SJSA1 (cell line): Measurements from ENCODE around the gene DSN1. TPM values are rescaled to one million over a fixed set of nuclear protein-coding genes. Genes with fewer than 3 reads are reported as not detected.

Experiments
- DNase-seq, 2 experiments: peaks; one replicate each; pipeline ENCODE4 v3.0.0-alpha.2; 2015 to 2020; ENCODE audit warnings: low spot score in 2 of 2, low read depth in 1 of 2
- H3K27ac ChIP-seq: fragments of 250-450 bp; sonication (Bioruptor Pico); 2 replicates; pipeline ENCODE4 v1.5.1; 2020; ENCODE audit warnings: mild to moderate bottlenecking, moderate library complexity
- H3K27me3 ChIP-seq: fragments of 250-450 bp; sonication (Bioruptor Pico); replicated peaks from 2 replicates; pipeline ENCODE4 v1.5.1; 2020; ENCODE audit warnings: mild to moderate bottlenecking, moderate library complexity
- H3K36me3 ChIP-seq: fragments of 250-450 bp; sonication (Bioruptor Pico); 2 replicates; pipeline ENCODE4 v1.5.1; 2020; ENCODE audit warnings: mild to moderate bottlenecking
- H3K4me1 ChIP-seq: fragments of 250-450 bp; sonication (Bioruptor Pico); replicated peaks from 2 replicates; pipeline ENCODE4 v1.6.1; 2021; ENCODE audit warnings: mild to moderate bottlenecking
- H3K4me3 ChIP-seq: fragments of 250-450 bp; sonication (Bioruptor Pico); 2 replicates; pipeline ENCODE4 v1.5.1; 2020; ENCODE audit warnings: mild to moderate bottlenecking
- H3K9me3 ChIP-seq: fragments of 250-450 bp; sonication (Bioruptor Pico); replicated peaks from 2 replicates; pipeline ENCODE4 v1.5.1; 2020; ENCODE audit warnings: mild to moderate bottlenecking
- total RNA-seq: library from RNA; depleted of rRNA; stranded (reverse); fragments of >200 nt; shearing (Covaris generic); gene quantifications from 2 replicates; pipeline ENCODE4 v1.2.3, GENCODE V29; 2014; rRNA removed

Gene DSN1
- total RNA-seq, 1 experiment from 2014 or later, result 34.1 TPM

DNA sequence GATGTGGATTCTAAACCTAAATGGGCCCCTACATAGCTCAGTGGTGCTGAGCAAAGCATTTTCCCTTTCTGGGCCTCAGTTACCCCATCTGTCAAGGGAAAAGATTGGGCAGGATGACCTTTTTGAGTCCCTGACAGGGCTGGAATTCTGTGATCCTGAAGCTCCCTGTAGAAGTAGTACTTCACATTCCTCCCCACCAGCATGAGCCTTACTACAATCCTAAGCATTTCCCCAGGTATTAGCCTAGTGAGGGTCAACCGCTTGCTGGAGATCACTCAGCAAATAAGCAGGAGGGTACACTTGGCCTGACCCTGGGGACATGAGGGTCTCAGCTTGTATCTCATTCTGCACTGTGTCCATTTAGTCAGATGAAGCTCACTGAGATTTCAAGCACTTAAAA lies 41.1 kb downstream of the DSN1 start:
- H3K36me3 ChIP-seq, result no peaks in the 10 kb centered on the region
- no peak for DNase-seq
- no peaks in the 10 kb centered on the region for H3K4me1 ChIP-seq
- no peak overlapping the region for H3K27ac ChIP-seq
- H3K9me3 ChIP-seq, result no peaks in the 10 kb centered on the region; the same call in 1 of the 2 replicates
- H3K27me3 ChIP-seq, result no peaks in the 10 kb centered on the region
- no peak overlapping the region for H3K4me3 ChIP-seq

- no peaks in the 10 kb centered on the region for H3K9me3 ChIP-seq
- no peak overlapping the region for H3K27ac ChIP-seq
- H3K4me3 ChIP-seq, result no peak overlapping the region
- no peak for DNase-seq
- H3K36me3 ChIP-seq, result no peaks in the 10 kb centered on the region
- H3K27me3 ChIP-seq, result no peaks in the 10 kb centered on the region
- no peaks in the 10 kb centered on the region for H3K4me1 ChIP-seq
Measured at GRCh38 chr20:36728986-36729385, 44.6 kb downstream of the DSN1 start.

DNA sequence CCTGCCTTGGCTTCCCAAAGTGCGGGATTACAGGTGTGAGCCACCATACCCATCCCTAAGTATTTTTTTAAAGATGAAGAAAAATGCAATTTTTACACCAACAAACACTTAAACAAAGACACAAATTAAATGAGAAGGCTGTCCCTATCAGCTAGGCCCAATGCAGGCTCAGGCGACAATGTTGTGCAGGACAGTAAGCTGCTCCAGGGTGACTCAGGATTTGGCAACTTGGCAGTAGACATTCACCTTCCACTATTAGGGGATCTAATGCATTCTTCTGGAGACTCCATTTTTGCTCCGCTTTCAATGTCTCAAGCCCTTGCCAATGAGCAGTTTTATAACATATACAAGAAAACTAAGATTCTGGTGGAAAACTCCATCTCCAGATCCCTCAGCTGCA lies 47.4 kb downstream of the DSN1 start:
- no peaks in the 10 kb centered on the region for H3K9me3 ChIP-seq
- no peak for DNase-seq
- H3K27me3 ChIP-seq, result no peaks in the 10 kb centered on the region
- no peak overlapping the region for H3K4me3 ChIP-seq
- H3K36me3 ChIP-seq, result no peaks in the 10 kb centered on the region
- H3K4me1 ChIP-seq, result no peaks in the 10 kb centered on the region
- no peak overlapping the region for H3K27ac ChIP-seq

DNA sequence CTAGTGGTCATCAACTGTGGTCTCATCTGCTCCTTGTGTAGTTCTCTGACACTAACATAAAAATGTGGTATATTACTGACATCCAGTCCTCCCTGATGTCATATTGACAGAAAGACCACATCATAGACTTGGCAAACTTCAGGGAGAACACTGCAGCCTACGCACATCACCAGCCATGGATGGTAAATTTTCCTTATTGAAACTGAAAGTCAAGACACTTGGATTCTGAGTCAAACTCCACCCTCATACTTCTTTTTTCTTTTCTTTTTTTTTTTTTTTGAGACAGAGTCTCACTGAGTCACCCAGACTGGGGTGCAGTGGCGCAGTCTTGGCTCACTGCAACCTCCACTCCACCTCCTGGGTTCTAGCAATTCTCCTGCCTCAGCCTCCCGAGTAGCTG lies 53.1 kb downstream of the DSN1 start:
- Histone ChIP-seq H3K4me3 (no peak overlapping the region), H3K36me3 (no peaks in the 10 kb centered on the region), H3K4me1 (no peaks in the 10 kb centered on the region), H3K27ac (no peak overlapping the region), H3K9me3 (no peaks in the 10 kb centered on the region), H3K27me3 (no peaks in the 10 kb centered on the region)
- DNase-seq, result no peak

- H3K4me3 ChIP-seq, result no peak overlapping the region
- no peaks in the 10 kb centered on the region for H3K36me3 ChIP-seq
- no peaks in the 10 kb centered on the region for H3K9me3 ChIP-seq
- DNase-seq, result no peak
- no peaks in the 10 kb centered on the region for H3K27me3 ChIP-seq
- H3K4me1 ChIP-seq, result no peaks in the 10 kb centered on the region
- no peak overlapping the region for H3K27ac ChIP-seq
Measured at GRCh38 chr20:36717657-36718056, 55.9 kb downstream of the DSN1 start.

- Histone ChIP-seq H3K27me3 (no peaks in the 10 kb centered on the region), H3K27ac (no peak overlapping the region), H3K36me3 (no peaks in the 10 kb centered on the region), H3K4me1 (no peaks in the 10 kb centered on the region), H3K9me3 (no peaks in the 10 kb centered on the region), H3K4me3 (no peak overlapping the region)
- DNase-seq, result no peak
Measured at GRCh38 chr20:36717021-36717420, 56.5 kb downstream of the DSN1 start.

GRCh38 chr20:36712775-36713174 lies 60.8 kb downstream of the DSN1 start:
- Histone ChIP-seq H3K36me3 (no peaks in the 10 kb centered on the region), H3K4me1 (no peaks in the 10 kb centered on the region), H3K4me3 (no peak overlapping the region), H3K27ac (no peak overlapping the region), H3K27me3 (no peaks in the 10 kb centered on the region), H3K9me3 (no peaks in the 10 kb centered on the region)
- no peak for DNase-seq

GRCh38 chr20:36709126-36709525 lies 64.4 kb downstream of the DSN1 start:
- no peak overlapping the region for H3K27ac ChIP-seq
- H3K4me1 ChIP-seq, result no peaks in the 10 kb centered on the region
- no peak overlapping the region for H3K4me3 ChIP-seq
- H3K9me3 ChIP-seq, result no peaks in the 10 kb centered on the region
- no peaks in the 10 kb centered on the region for H3K36me3 ChIP-seq
- no peak for DNase-seq
- H3K27me3 ChIP-seq, result no peaks in the 10 kb centered on the region

DNA sequence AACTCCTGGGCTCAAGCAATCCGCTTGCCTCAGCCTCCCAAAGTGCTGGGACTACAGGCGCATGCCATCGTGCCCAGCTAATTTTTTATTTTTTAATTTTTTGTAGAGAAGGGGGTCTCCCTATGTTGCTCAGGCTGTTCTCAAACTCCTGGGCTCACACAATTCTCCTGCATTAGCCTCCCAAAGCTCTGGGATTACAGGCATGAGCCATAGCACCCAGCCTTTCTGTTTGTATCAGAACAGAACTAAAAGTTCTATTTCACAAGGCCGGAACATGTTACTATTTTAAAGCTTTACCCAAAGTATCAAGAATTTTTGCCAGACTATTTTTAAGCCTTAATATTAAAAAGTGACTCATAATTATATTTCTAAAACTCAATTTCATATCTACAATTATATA lies 70.0 kb downstream of the DSN1 start:
- Histone ChIP-seq H3K4me3 (no peak overlapping the region), H3K9me3 (no peaks in the 10 kb centered on the region), H3K4me1 (no peaks in the 10 kb centered on the region), H3K27me3 (no peaks in the 10 kb centered on the region), H3K36me3 (no peaks in the 10 kb centered on the region), H3K27ac (no peak overlapping the region)
- DNase-seq, result no peak

Other genes with a start within 250 kb of the DSN1 start
- gene MYL9, start 232.2 kb downstream of the DSN1 start, total RNA-seq, result 213 and 260 TPM in 2 replicates
- 7.5 and 13.8 TPM in 2 replicates for gene TGIF2, start 200.2 kb downstream of the DSN1 start, total RNA-seq
- gene RAB5IF, start 168.0 kb downstream of the DSN1 start, total RNA-seq, result 122 and 154 TPM in 2 replicates
- not detected in 2 replicates for gene SLA2, start 127.6 kb downstream of the DSN1 start, total RNA-seq
- 19.0 and 29.1 TPM in 2 replicates for gene NDRG3, start 27.7 kb downstream of the DSN1 start, total RNA-seq
- gene TLDC2, start 102.4 kb upstream of the DSN1 start, total RNA-seq, result not detected in 2 replicates
- gene SAMHD1, start 177.9 kb upstream of the DSN1 start, total RNA-seq, result 8.2 and 13.8 TPM in 2 replicates